HG03460 (cell line): ENCODE results near the gene HS3ST5.
A peak's percentile ranks its signal among the peaks of the same experiment; 100 is the strongest.
"Not testable (repeated sequence)": the region's sequence is repeated elsewhere in the genome, so short reads cannot be mapped to it uniquely, and the experiment has no call there.

Experiments
- ATAC-seq: cut with Tn5 transposase; IDR thresholded peaks from one replicate; pipeline ENCODE4 v1.9.1; 2021; ENCODE audit not compliant: unreplicated experiment

HS3ST5 gene

GRCh38 chr6:114158411-114158810 lies 184.4 kb downstream of the HS3ST5 start:
- no peak for ATAC-seq

- no peak for ATAC-seq
Observed at GRCh38 chr6:114157848-114158247, 185.0 kb downstream of the HS3ST5 start.

GRCh38 chr6:114155763-114156162 lies 187.1 kb downstream of the HS3ST5 start:
- ATAC-seq: no peak

GRCh38 chr6:114154812-114155211 lies 188.0 kb downstream of the HS3ST5 start:
- no peak for ATAC-seq

GRCh38 chr6:114153448-114153847 lies 189.4 kb downstream of the HS3ST5 start:
- no peak for ATAC-seq

- ATAC-seq: no peak
Observed at GRCh38 chr6:114151064-114151690, 191.6 kb downstream of the HS3ST5 start.

- not testable (repeated sequence) for ATAC-seq
Observed at GRCh38 chr6:114149182-114149581, 193.6 kb downstream of the HS3ST5 start.

GRCh38 chr6:114144887-114145851 lies 197.7 kb downstream of the HS3ST5 start:
- ATAC-seq: no peak

- ATAC-seq: no peak
Observed at GRCh38 chr6:114142258-114142657, 200.6 kb downstream of the HS3ST5 start.

- ATAC-seq: no peak
Observed at GRCh38 chr6:114140416-114140815, 202.4 kb downstream of the HS3ST5 start.

- no peak for ATAC-seq
Observed at GRCh38 chr6:114138577-114139248, 204.1 kb downstream of the HS3ST5 start.

- ATAC-seq: no peak
Observed at GRCh38 chr6:114135363-114135971, 207.4 kb downstream of the HS3ST5 start.

GRCh38 chr6:114133816-114134215 lies 209.0 kb downstream of the HS3ST5 start:
- ATAC-seq: no peak

- no peak for ATAC-seq
Observed at GRCh38 chr6:114131945-114132344, 210.9 kb downstream of the HS3ST5 start.

- no peak for ATAC-seq
Observed at GRCh38 chr6:114125576-114125975, 217.2 kb downstream of the HS3ST5 start.

- no peak for ATAC-seq
Observed at GRCh38 chr6:114121913-114122662, 220.7 kb downstream of the HS3ST5 start.

- no peak for ATAC-seq
Observed at GRCh38 chr6:114119056-114119455, 223.8 kb downstream of the HS3ST5 start.

GRCh38 chr6:114115652-114116051 lies 227.2 kb downstream of the HS3ST5 start:
- no peak for ATAC-seq

- peak; percentile 63 for ATAC-seq
Observed at GRCh38 chr6:114108119-114109002, 234.5 kb downstream of the HS3ST5 start.
